ENCODE data around the gene PSMG1. TPM values are rescaled to one million over a fixed set of nuclear protein-coding genes. Genes with fewer than 3 reads are reported as not detected.

Gene PSMG1
- total RNA-seq, 1 experiment from 2014 or later = 78.8 TPM

DNA sequence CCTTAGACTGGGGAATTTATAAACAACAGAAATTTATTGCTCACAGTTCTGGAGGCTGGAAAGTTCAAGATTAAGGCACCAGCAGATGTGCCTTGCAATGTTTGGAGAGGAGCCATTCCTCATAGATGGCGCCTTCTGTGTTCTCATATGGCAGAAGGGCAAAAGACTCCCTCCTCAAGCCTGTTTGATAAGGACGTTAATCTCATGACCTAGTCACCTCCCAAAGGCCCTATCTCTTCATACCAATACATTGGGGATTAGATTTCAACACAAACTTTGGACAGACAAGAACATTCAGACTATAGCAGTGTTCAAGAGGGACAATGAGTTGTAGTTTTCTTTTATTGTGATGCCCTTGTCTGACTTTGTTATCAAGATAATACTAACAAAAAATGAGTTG lies 34.3 kb downstream of the PSMG1 start:
- peaks cover 0 to 1% (median 0%) of the 10 kb centered on the region in 3 experiments; a peak in 2 of 7 replicates for H3K36me3 Mint-ChIP-seq (ENCODE audit: insufficient read depth in 1 of 3, low read depth in 3 of 3)
- no peak overlapping the region for H3K4me2 ChIP-seq (ENCODE audit: insufficient read depth, insufficient read length, low read length)
- H3K27ac ChIP-seq (ENCODE audit: insufficient read length, low read depth, low read length) = no peak overlapping the region
- no peak overlapping the region for H2BK20ac ChIP-seq (ENCODE audit: low read depth, low read length, poor library complexity, severe bottlenecking)
- H3K23me2 ChIP-seq (ENCODE audit: insufficient read length, low read depth, low read length, poor library complexity, severe bottlenecking) = no peaks in the 10 kb centered on the region
- H3K4me1 Mint-ChIP-seq = no peaks in the 10 kb centered on the region
- H2BK5ac ChIP-seq (ENCODE audit: insufficient read length, low read length) = no peak overlapping the region
- H2AK5ac ChIP-seq (ENCODE audit: insufficient read length, low read length) = no peak overlapping the region
- H3K27ac Mint-ChIP-seq = no peak overlapping the region
- no peak overlapping the region for H3K14ac ChIP-seq (ENCODE audit: insufficient read depth, low read length)
- TF ChIP-seq, protein P1, sequence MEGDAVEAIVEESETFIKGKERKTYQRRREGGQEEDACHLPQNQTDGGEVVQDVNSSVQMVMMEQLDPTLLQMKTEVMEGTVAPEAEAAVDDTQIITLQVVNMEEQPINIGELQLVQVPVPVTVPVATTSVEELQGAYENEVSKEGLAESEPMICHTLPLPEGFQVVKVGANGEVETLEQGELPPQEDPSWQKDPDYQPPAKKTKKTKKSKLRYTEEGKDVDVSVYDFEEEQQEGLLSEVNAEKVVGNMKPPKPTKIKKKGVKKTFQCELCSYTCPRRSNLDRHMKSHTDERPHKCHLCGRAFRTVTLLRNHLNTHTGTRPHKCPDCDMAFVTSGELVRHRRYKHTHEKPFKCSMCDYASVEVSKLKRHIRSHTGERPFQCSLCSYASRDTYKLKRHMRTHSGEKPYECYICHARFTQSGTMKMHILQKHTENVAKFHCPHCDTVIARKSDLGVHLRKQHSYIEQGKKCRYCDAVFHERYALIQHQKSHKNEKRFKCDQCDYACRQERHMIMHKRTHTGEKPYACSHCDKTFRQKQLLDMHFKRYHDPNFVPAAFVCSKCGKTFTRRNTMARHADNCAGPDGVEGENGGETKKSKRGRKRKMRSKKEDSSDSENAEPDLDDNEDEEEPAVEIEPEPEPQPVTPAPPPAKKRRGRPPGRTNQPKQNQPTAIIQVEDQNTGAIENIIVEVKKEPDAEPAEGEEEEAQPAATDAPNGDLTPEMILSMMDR (conservative IDR thresholded peaks at IDR 0.05) = no peak
- H2BK12ac ChIP-seq (ENCODE audit: insufficient read length, low read depth, low read length) = no peak overlapping the region
- no peaks in the 10 kb centered on the region for H3K79me2 ChIP-seq (ENCODE audit: insufficient read depth, low read length)
- no peak overlapping the region for H2BK120ac ChIP-seq (ENCODE audit: low read depth, low read length, poor library complexity, severe bottlenecking)
- no peak overlapping the region for H4K5ac ChIP-seq (ENCODE audit: insufficient read length, low read depth, low read length)
- H3T11ph ChIP-seq (ENCODE audit: low read length) = no peak overlapping the region
- no peak overlapping the region for H3K23ac ChIP-seq (ENCODE audit: insufficient read length, low read depth, low read length)
- H3K4ac ChIP-seq (ENCODE audit: low read depth, low read length) = no peak overlapping the region
- no peak overlapping the region for H2BK15ac ChIP-seq (ENCODE audit: low read depth, low read length)
- no peak overlapping the region for H2AFZ ChIP-seq (ENCODE audit: low read length)
- no peaks in the 10 kb centered on the region for H3K4me1 ChIP-seq (ENCODE audit: insufficient read depth, low read length)
- H3K56ac ChIP-seq (ENCODE audit: insufficient read length, low read depth, low read length) = no peak overlapping the region
- H3K18ac ChIP-seq (ENCODE audit: insufficient read length, low read depth, low read length) = no peak overlapping the region
- no peaks in the 10 kb centered on the region for H3K9me3 ChIP-seq (ENCODE audit: control insufficient read depth, low read depth, low read length)
- H3K4me3 Mint-ChIP-seq = no peak overlapping the region
- WGBS (ENCODE audit: extremely low coverage, insufficient read length, low lambda C conversion rate) = no CpG with 5 or more reads among the region's 2 CpGs
- H4K91ac ChIP-seq (ENCODE audit: insufficient read length, low read depth, low read length) = no peak overlapping the region
- no peak overlapping the region for H3K9ac ChIP-seq (ENCODE audit: extremely low read depth, insufficient read length, low read length)
- no peaks in the 10 kb centered on the region for H3K27me3 ChIP-seq (ENCODE audit: insufficient read depth, low read length)
- no peaks in the 10 kb centered on the region for H4K20me1 ChIP-seq (ENCODE audit: control insufficient read depth, insufficient read depth, insufficient read length)
- no peaks in the 10 kb centered on the region for H3K27me3 Mint-ChIP-seq (ENCODE audit: low read depth)
- H3K79me1 ChIP-seq (ENCODE audit: insufficient read depth, low read depth, low read length, poor library complexity, severe bottlenecking) = no peaks in the 10 kb centered on the region
- H4K8ac ChIP-seq (replicated peaks; ENCODE audit: insufficient read length, low read depth, low read length) = no peak overlapping the region
- no peak for DNase-seq
- H3K9me3 Mint-ChIP-seq = peaks cover 0 to 2% of the 10 kb centered on the region in 2 experiments; a peak in 1 of 5 replicates

Data from H9 (cell line).